GM21737 (cell line): ENCODE measurements around the gene ANTXR2.

Experiments
- ATAC-seq: cut with Tn5 transposase; IDR thresholded peaks from one replicate; pipeline ENCODE4 v1.9.1; 2021; ENCODE audit warnings: mild to moderate bottlenecking, moderate library complexity; ENCODE audit not compliant: unreplicated experiment

ANTXR2 gene

GRCh38 chr4:80092847-80093246, 19.8 kb upstream of the ANTXR2 start:
- ATAC-seq, result no peak

DNA sequence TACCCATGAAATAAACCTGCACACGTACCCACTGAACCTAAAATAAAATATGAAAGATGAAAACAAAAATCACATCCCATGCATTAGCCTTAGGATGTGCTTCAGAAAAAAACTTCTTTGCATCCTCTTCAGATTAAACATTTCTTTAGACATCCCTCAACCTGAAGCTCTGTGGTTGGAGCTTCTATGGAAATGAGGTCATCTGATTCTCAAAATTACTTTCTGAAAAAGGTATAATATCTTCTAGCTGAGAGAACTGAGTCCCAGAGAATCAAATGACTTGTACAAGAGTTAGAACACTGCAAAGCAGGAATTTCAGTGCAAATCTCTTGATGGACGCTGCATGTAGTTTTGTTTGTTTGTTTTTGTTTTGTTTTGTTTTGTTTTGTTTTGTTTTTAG, 19.1 kb upstream of the ANTXR2 start:
- ATAC-seq, result no peak

DNA sequence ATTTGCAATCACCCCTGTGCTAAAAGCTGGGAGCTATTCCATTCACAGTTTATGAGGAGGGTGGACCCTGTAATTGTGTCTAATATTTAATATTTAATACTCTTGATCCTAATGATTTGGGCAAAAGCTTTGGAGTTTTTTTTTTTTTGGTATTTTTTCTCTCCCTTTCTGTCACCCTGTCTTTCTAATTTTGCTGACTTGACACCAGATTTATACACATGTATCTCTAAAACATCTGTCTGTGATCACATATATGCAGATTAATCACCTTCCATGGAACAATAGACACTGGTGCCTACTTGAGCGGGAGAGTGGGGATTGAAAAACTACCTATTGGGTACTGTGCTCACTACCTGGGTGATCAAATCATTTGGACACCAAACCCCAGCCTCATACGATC, 18.7 kb upstream of the ANTXR2 start:
- no peak for ATAC-seq

- no peak for ATAC-seq
Measured at GRCh38 chr4:80091184-80091583, 18.2 kb upstream of the ANTXR2 start.

DNA sequence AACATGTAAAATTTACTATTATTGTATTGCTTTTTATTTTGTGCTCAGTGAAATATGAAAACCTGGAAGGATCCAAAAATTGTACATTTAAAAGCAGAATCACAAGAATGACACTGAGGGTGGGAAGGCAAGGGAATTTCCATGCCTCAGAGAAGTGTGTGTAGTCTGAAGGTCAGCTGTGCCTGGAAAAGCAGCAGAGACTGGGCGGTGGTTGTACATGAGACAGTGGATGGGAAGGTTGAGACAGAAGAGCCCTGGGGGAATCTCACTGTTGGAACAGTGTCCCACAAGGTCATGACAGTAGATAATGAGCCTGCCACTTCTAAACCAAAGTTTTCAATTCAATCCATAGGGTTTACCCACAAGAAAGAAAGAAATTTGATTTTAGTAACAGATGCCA, 17.1 kb upstream of the ANTXR2 start:
- no peak for ATAC-seq

DNA sequence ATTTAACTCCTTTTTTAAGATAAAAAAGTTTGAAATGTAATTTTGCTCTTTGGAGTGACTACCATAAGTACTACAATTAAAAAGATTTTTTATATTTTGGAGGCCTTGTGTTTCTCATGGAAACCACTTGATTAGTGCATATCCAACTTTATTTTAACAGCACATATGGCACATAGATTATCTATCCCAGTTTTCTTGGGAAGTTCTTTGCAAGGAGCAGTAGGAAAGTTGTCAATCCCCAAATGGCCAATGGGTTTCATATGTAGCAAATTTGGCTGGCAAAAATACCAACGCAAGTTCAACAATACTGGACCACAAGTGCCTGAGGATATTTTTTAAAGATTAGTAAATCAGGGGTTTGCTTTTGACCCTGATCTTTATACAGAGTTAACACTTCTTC, 15.4 kb upstream of the ANTXR2 start:
- ATAC-seq, result no peak

DNA sequence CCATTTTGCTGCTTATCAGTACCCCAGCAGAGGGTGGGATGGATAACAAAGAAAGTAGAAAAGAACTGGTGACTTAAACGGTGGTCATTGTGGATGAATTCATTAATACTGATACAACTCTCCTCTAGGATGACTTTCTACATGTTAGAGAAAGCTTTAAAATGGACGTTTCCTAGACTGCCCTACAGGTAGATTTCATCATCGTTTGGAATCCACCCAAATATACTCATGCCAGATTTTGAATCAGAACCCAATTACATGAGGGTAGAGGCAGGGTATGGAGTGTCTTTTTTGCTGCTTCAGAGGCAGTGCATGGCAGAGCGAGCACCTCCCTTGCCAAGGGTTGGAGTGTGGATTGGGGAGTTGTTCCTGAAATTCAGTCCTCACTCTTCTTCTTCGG, 13.3 kb upstream of the ANTXR2 start:
- no peak for ATAC-seq

DNA sequence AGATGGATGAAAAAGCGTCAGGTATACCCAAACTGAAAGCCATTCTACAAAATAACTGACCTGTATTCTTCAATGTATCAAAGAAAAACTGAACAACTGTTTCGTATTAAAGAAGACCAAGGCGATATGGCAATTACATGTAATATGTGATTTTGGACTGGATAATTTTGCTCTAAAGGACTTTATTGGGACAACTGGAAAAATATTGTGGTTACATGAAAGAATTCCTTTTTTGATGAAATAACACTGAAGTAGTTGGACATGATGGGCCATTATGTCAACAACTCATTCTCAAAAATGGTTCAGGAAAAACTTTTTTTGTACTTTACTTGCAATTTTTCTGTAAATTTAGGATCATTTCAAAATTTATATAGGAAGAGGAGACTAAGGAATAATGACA, 12.1 kb upstream of the ANTXR2 start:
- no peak for ATAC-seq

- no peak for ATAC-seq
Measured at GRCh38 chr4:80082693-80083092, 9.7 kb upstream of the ANTXR2 start.

- no peak for ATAC-seq
Measured at GRCh38 chr4:80081566-80081965, 8.5 kb upstream of the ANTXR2 start.

DNA sequence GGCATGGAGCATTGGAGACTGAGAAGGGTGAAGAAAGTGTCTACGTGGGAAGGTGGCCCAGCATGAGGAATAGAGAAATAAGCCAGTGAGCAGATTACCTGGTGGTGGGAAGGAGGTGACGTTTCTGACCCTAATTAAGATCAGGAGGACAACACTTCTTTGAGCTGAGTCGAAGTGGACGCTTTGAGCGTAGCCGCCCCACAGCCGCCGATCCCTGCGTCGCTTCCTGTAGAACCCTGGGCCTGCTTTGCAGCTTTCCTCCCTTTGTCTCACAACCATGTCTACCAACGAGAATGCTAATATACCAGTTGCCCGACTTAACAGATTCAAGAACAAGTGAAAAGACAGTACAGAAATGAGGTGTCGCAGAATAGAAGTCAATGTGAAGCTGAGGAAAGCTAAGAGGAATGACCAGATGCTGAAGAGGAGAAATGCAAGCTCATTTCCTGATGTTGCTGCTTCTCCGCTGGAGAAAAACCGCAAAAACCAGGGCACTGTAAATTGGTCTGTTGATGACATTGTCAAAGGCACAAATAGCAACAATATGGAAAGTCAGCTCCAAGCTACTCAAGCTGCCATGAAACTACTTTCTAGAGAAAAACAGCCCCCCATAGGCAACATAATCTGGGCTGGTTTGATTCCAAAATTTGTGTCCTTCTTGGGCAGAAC, 6.4 kb upstream of the ANTXR2 start:
- ATAC-seq, result no peak

- ATAC-seq, result no peak
Measured at GRCh38 chr4:80078346-80079092, 5.5 kb upstream of the ANTXR2 start.

DNA sequence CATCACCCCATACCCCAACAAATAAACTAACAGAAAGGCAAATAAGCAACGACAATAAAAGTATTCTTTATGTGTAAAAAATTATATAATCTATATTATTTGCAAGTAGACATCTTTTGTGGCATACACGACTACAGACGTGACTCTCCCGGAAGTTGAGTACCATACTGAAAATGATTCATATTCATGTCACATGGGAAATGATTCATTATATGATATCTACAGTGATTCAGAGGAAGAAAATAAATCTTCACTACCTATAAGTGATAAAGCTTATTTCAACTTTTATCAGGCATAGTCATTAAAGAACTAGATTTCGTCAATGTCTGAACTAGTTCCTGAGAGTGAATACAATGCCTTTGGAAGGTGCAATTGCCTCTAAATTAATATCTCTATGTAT, 4.6 kb upstream of the ANTXR2 start:
- no peak for ATAC-seq

DNA sequence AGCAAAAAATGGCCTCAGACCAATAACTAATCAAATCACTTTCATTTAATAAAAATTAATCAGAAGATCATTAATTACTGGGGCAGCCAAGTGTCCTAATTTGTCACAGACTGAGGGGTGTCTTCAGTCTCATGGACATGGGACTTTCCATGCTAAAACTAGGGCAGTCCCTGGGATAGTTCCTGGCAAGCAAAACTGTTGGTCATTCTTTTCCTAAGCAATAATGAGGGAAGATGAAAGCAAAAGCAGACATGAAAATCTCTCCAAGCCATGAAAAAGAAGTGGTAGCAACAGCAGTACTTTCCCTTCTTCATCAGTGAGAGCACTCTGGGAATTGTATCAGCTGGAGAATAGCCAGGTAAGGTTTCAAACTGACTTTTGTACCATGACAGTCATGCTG, 3.7 kb upstream of the ANTXR2 start:
- ATAC-seq, result no peak

GRCh38 chr4:80075995-80076675, 3.1 kb upstream of the ANTXR2 start:
- ATAC-seq, result no peak

DNA sequence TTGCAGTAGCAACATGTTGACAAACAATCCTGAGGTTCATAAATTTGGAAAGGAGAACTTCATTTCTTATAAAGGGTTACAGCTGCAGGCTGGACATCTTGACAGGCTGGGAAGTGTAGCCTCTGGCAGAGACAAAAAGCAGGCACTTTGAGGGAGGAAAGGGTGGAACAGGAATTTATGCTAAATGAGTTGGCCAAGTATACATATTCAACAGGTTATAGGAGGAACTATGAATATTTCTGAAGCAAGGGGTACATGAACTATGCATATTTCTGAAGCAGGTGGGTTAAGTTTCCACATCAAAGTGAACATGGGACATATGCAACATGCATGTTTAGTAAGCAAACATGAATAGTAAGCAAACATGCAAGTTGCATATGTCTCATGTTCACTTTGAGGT, 1.6 kb upstream of the ANTXR2 start:
- ATAC-seq, result no peak

DNA sequence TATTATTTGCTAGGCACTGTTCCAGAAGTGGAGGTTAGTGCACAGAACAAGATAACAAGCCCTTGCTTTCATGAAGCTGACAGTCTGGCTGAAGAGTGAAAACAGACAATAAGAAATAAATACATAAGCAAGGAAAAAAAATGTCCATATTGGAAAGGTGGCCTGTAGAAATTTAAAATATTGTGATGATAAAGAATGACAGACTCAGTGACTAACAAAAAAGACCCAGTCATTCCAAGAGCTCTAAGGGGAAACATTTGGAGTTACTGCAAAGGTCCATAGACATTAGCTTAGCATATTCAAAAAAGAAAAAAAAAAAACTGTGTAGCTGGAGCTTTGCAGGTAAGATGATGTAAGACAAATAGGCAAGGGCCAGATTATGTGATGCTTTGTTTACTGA, 1.0 kb upstream of the ANTXR2 start:
- ATAC-seq, result no peak

DNA sequence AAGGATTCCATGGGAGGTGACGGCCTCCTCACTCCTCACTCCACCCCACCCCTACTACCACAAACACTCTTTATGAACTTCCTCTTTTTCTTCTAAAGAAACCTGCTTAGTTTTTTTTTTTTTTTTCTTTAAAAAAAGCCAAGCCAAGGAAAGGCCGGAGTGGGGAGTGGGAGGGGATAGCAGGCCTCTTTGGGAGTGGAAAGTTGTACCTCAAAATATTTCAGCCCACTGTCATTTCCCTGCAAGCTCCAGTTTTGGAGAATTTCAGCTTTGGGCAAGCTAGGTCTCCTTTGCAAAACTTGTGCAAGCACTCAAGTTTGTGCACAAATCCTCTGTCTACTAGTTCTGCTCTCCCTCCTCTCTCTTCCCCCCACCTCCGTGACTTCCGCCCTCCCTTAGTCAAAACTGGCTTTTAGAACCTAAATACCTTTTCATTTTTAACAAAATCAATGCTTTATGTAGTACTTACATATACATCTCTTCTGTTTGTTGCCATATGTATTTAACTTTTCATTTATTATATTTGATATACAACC, 512 bp upstream of the ANTXR2 start:
- peak; percentile 45 for ATAC-seq

GRCh38 chr4:80072228-80072743, 743 bp downstream of the ANTXR2 start:
- peak; percentile 23 for ATAC-seq

DNA sequence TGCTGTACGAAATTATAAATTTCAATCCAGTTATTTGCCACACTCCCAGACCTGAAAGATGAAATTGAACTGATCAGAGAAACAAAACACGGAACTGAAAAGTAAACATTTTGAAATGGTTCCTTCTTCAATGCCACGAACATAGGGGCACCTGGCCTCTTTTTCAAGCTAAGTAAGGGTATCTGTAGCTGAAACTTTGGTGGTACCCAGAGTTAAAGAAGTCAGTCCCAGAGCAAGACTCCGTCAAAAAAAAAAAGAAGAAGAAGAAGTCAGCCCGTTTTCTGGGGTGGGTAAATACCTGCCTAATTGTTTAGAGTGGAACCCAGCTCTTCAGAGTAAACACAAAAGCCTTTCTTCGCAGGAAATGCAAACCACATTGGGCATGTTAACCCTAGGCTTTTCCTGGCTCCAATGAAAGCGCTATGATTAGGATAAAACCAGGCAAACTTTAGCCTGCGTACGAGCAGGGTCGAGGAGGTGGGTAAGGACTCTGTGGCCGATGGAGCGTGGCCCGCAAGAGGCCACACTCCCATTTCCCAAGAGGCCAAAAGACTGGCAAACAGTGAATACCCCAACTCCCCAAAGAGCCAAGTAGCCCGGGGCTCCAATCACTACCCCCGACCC, 1.3 kb downstream of the ANTXR2 start:
- ATAC-seq, result peak; percentile 23

DNA sequence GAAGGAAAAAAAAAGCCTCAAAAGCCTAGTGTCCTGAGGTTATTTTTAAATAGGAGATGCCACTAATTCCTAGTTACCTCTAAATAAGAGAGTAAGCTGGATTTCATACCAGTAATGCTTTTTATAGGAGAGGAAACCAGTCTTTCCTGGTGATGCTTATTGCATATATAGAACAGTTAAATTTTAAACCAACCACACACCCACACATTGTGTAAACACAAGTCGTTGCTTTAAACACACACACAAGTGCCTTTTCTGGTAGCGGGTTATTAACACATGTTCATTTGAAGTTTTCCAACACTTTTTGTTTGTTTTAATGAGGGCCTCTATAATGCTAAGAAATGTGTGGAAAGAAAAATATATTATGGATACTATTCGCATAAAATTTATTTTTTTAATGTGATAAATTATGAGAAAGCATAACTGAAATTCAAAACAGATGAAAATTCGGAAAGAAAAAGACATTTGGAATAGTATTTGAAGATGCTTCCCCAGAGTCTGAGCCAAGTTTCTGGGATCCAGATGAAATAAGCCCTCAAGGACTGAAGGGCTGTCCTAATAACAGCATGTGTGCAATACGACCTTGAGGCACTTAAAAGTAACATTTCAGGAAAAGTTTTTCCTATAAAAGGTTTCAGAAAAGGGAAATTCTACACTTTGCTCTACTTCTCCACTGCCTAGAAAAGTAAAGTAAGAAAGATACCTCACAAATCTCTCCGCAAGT, 2.0 kb downstream of the ANTXR2 start:
- no peak for ATAC-seq
